Endodermal cell (in vitro differentiated cells): Measurements from ENCODE around the gene DAGLA. TPM values are rescaled to one million over a fixed set of nuclear protein-coding genes. Genes with fewer than 3 reads are reported as not detected.

Experiments used
- DNase-seq: peaks from one replicate; pipeline ENCODE4 v3.0.0-alpha.2; 2017
- H3K27ac ChIP-seq: 2 replicates; pipeline ENCODE4 v1.5.1; 2013; ENCODE audit warnings: mild to moderate bottlenecking, low read depth, low read length, moderate library complexity
- H3K27me3 ChIP-seq: 2 replicates; pipeline ENCODE4 v1.6.1; 2013; ENCODE audit warnings: mild to moderate bottlenecking, low read length, moderate library complexity; ENCODE audit not compliant: insufficient read depth, control insufficient read depth, poor library complexity, severe bottlenecking
- H3K36me3 ChIP-seq: 2 replicates; pipeline ENCODE4 v1.7.0; 2013; ENCODE audit warnings: mild to moderate bottlenecking, low read length, moderate library complexity; ENCODE audit not compliant: control insufficient read depth, insufficient read depth
- H3K4me1 ChIP-seq: one replicate; pipeline ENCODE4 v1.7.0; 2013; ENCODE audit warnings: low read length; ENCODE audit not compliant: control insufficient read depth, insufficient read depth
- H3K4me3 ChIP-seq: 2 replicates; pipeline ENCODE4 v1.5.1; 2013; ENCODE audit warnings: mild to moderate bottlenecking, low read length, moderate library complexity
- H3K9ac ChIP-seq: 2 replicates; pipeline ENCODE4 v1.6.1; 2013; ENCODE audit warnings: mild to moderate bottlenecking, low read length, moderate library complexity; ENCODE audit not compliant: poor library complexity, severe bottlenecking; ENCODE audit errors: extremely low read depth
- H3K9me3 ChIP-seq: 2 replicates; pipeline ENCODE4 v1.6.1; 2013; ENCODE audit warnings: mild to moderate bottlenecking, low read length, moderate library complexity; ENCODE audit not compliant: control insufficient read depth
- H3K27ac Mint-ChIP-seq: 2 replicates; pipeline ENCODE4 v1.8.0; 2020; ENCODE audit warnings: mixed read lengths
- H3K27me3 Mint-ChIP-seq: 2 replicates; pipeline ENCODE4 v1.8.0; 2021; ENCODE audit warnings: mild to moderate bottlenecking, mixed read lengths; ENCODE audit not compliant: insufficient read depth
- H3K36me3 Mint-ChIP-seq: 2 replicates; pipeline ENCODE4 v1.8.0; 2020; ENCODE audit warnings: low read depth, mixed read lengths
- H3K4me1 Mint-ChIP-seq: 2 replicates; pipeline ENCODE4 v1.8.0; 2020; ENCODE audit warnings: mixed read lengths
- H3K4me3 Mint-ChIP-seq: 2 replicates; pipeline ENCODE4 v1.8.0; 2020; ENCODE audit warnings: mild to moderate bottlenecking, moderate library complexity, mixed read lengths
- H3K9me3 Mint-ChIP-seq: 2 replicates; pipeline ENCODE4 v1.8.0; 2020; ENCODE audit warnings: mild to moderate bottlenecking, mixed read lengths
- WGBS, 2 experiments: methylation state at CpG; one replicate each; pipeline versions ENCODE4 v1.1.5 to v1.1.7; 2013; ENCODE audit warnings: missing lambda C conversion rate in 2 of 2, mixed read lengths in 1 of 2; ENCODE audit not compliant: insufficient coverage in 1 of 2, insufficient read length in 1 of 2; 5-methylcytosine and 5-hydroxymethylcytosine counted together
- total RNA-seq, 2 donors: library from RNA; stranded (reverse); fragmentation: NEBNext Ultra II Directional in 1 of 2; extraction: Animal tissue kit (Norgen Biotek cat#: 25700) in 1 of 2; gene quantifications; 2 replicates in 1 of 2; 3 replicates in 1 of 2; pipeline ENCODE4 v1.2.1, GENCODE V29; 2021
- TF ChIP-seq, protein P1 (sequence below): fragments of 200-600 bp; sonication (generic); conservative IDR thresholded peaks from 2 replicates; pipeline ENCODE4 v1.5.0; 2021; ENCODE audit warnings: antibody characterized with exemption, mild to moderate bottlenecking

The DAGLA gene
- total RNA-seq, 2 donors from 2014 or later = 5.6 to 8.7 TPM

DNA sequence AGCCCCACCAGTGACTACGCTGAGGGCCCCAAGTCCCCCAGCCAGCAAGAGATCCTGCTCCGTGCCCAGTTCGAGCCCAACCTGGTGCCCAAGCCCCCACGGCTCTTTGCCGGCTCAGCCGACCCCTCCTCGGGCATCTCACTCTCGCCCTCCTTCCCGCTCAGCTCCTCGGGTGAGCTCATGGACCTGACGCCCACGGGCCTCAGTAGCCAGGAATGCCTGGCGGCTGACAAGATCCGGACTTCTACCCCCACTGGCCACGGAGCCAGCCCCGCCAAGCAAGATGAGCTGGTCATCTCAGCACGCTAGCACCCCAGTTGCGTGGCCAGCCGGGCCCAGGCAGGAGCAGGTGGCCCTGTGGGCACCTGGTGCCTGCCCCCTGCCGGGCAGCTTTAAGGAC, 64.0 kb downstream of the DAGLA start:
- H3K9ac ChIP-seq = no peak overlapping the region
- no peaks in the 10 kb centered on the region for H3K9me3 ChIP-seq
- Mint-ChIP-seq H3K4me3 (no peak overlapping the region), H3K9me3 (no peaks in the 10 kb centered on the region), H3K27ac (no peak overlapping the region), H3K27me3 (no peaks in the 10 kb centered on the region), H3K4me1 (peaks cover 3% of the 10 kb centered on the region), H3K36me3 (peaks cover 10% of the 10 kb centered on the region)
- H3K4me3 ChIP-seq = no peak overlapping the region
- no peaks in the 10 kb centered on the region for H3K36me3 ChIP-seq
- H3K27ac ChIP-seq = no peak overlapping the region
- peaks cover 11% of the 10 kb centered on the region for H3K4me1 ChIP-seq
- no peaks in the 10 kb centered on the region for H3K27me3 ChIP-seq
- WGBS, 2 experiments = 91 to 95% methylated on average over 16 to 20 of the region's 20 CpGs
- TF ChIP-seq, protein P1, sequence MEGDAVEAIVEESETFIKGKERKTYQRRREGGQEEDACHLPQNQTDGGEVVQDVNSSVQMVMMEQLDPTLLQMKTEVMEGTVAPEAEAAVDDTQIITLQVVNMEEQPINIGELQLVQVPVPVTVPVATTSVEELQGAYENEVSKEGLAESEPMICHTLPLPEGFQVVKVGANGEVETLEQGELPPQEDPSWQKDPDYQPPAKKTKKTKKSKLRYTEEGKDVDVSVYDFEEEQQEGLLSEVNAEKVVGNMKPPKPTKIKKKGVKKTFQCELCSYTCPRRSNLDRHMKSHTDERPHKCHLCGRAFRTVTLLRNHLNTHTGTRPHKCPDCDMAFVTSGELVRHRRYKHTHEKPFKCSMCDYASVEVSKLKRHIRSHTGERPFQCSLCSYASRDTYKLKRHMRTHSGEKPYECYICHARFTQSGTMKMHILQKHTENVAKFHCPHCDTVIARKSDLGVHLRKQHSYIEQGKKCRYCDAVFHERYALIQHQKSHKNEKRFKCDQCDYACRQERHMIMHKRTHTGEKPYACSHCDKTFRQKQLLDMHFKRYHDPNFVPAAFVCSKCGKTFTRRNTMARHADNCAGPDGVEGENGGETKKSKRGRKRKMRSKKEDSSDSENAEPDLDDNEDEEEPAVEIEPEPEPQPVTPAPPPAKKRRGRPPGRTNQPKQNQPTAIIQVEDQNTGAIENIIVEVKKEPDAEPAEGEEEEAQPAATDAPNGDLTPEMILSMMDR = no peak
- no peak for DNase-seq

DNA sequence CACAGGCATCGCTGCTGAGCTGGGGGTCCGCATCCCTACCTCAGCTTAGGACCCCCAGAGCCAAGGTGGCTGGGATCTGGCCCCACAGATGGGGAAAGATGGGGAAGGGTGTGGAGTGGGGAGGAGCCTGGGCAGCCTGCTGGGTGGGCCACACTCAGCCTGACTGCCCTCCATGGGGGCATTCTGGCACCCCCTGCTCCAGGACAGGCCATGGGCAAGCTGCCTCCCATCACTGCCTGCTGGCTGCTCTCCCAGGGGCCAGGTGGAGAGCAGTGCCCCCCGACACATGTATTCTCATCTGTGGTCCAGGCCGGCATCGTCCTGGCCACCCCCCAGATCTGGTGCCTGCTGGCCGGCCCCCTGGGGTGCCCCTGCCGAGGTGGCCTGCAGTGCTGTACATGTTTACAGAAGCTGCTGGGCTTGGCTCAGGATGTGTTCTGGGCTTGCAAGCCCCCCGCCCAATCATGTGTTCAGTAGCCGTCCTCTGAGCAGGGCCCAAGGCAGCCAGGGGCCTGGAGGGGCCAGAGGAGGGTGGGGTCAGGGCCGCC, 64.5 kb downstream of the DAGLA start:
- 90 to 100% methylated on average over 1 to 10 of the region's 10 CpGs for WGBS, 2 experiments
- TF ChIP-seq, protein P1 = no peak
- Mint-ChIP-seq H3K27ac (no peak overlapping the region), H3K9me3 (no peaks in the 10 kb centered on the region), H3K27me3 (no peaks in the 10 kb centered on the region), H3K4me1 (peaks cover 8% of the 10 kb centered on the region), H3K36me3 (peaks cover 10% of the 10 kb centered on the region), H3K4me3 (no peak overlapping the region)
- Histone ChIP-seq H3K4me3 (no peak overlapping the region), H3K27ac (no peak overlapping the region), H3K4me1 (peaks cover 13% of the 10 kb centered on the region), H3K9me3 (no peaks in the 10 kb centered on the region), H3K36me3 (no peaks in the 10 kb centered on the region), H3K9ac (no peak overlapping the region), H3K27me3 (no peaks in the 10 kb centered on the region)
- no peak for DNase-seq

DNA sequence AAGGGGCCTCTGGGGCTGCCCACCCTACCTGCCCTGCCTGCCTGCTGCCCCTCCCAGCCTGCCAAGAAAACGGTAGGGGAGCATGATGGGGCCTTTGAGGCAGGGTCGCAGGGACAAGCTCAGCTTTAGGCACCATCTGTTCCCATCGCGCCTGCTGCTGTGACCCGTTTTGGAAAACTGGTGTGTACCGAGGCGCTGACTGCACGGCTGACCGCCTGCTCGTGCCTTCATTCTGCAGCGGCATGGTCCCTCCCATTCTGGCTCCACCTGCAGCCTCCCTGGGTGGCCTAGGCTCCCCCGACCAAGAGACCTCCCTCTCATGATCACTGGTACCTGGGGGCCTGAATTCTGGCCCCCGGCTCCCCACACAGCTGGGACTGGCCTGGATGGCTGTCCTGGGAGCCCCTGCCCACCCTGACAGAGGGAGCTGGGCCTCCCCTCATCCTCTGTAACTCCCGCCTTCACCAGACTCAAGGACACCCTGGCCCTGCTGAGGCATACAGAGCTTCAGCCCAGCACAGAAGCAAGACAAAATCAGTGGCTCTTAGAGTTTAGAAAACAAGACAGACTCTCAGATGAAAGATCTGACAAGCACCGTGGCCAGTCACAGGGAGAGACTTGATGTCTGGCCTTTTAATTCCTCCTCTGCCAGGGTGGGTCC, 65.7 kb downstream of the DAGLA start:
- no peak overlapping the region for H3K9ac ChIP-seq
- Mint-ChIP-seq H3K27me3 (peaks cover under 1% of the 10 kb centered on the region), H3K27ac (no peak overlapping the region), H3K9me3 (no peaks in the 10 kb centered on the region), H3K4me3 (no peak overlapping the region), H3K4me1 (peaks cover 8% of the 10 kb centered on the region), H3K36me3 (peaks cover 10% of the 10 kb centered on the region)
- H3K9me3 ChIP-seq = no peaks in the 10 kb centered on the region
- WGBS, 2 experiments = 81 to 90% methylated on average over 12 to 15 of the region's 15 CpGs
- no peaks in the 10 kb centered on the region for H3K36me3 ChIP-seq
- peaks cover 15% of the 10 kb centered on the region for H3K4me1 ChIP-seq
- peak overlapping the region; percentile 58 for H3K27ac ChIP-seq
- H3K27me3 ChIP-seq = no peaks in the 10 kb centered on the region
- TF ChIP-seq, protein P1 = no peak
- no peak overlapping the region for H3K4me3 ChIP-seq
- DNase-seq = no peak
